Fibroblast of villous mesenchyme (primary cell): ENCODE results near the gene HUNK. TPM values are rescaled to one million over a fixed set of nuclear protein-coding genes. Genes with fewer than 3 reads are reported as not detected.
"Not testable (repeated sequence)": the region's sequence is repeated elsewhere in the genome, so short reads cannot be mapped to it uniquely, and the experiment has no call there.

Experiments used
- DNase-seq: peaks from one replicate; pipeline ENCODE4 v3.0.0-alpha.2; 2010; ENCODE audit warnings: low read depth
- H3K4me3 ChIP-seq: 2 replicates; pipeline ENCODE4 v1.5.1; 2011; ENCODE audit warnings: low read depth, mild to moderate bottlenecking, low read length
- CTCF ChIP-seq: IDR thresholded peaks from 2 replicates; pipeline ENCODE4 v1.5.1; 2012; ENCODE audit warnings: low read depth, mild to moderate bottlenecking, low read length; ENCODE audit not compliant: insufficient read depth
- total RNA-seq: library from RNA; depleted of rRNA; stranded (reverse); fragments of >200 nt; gene quantifications from 2 replicates; pipeline ENCODE4 v1.2.3, GENCODE V29; 2012

Gene HUNK
- total RNA-seq, 1 donor = 1.3 TPM

DNA sequence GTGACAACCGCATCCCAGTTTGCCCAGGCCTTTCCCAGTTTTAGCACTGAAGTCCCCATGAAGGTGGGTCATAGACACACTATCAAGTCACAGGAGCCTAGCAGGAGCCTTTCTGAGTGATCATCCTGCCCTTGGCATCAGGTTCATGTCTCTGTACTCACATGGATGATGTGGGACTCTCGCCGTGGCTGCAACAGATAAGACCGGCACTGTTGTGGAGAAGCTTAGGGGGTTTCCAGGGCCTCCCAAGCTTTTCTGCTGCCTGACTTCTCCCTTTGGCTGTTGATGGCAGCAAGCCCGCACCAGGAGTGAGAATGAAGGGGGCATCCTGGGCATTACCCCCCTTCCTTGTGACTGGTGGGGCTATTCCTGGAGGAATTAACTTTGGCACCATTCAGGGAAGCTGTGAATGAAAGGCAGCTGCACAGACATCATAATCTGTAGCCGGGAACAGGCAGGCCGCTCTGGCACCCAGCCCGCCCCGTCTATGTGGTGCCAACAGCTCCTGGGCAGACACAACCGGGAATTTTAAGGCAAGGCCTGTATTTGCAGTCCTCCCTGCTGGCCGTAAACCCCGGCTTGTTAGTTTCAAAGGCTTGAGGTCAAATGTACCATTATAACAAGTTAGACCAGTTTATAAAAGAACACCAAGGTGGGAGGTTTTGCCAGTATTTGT is 148.6 kb downstream of the HUNK start:
- no peak for DNase-seq
- TF ChIP-seq CTCF = no peak
- no peak overlapping the region for H3K4me3 ChIP-seq

GRCh38 chr21:32022146-32022545 is 149.3 kb downstream of the HUNK start:
- no peak for DNase-seq
- TF ChIP-seq CTCF = no peak
- no peak overlapping the region for H3K4me3 ChIP-seq

DNA sequence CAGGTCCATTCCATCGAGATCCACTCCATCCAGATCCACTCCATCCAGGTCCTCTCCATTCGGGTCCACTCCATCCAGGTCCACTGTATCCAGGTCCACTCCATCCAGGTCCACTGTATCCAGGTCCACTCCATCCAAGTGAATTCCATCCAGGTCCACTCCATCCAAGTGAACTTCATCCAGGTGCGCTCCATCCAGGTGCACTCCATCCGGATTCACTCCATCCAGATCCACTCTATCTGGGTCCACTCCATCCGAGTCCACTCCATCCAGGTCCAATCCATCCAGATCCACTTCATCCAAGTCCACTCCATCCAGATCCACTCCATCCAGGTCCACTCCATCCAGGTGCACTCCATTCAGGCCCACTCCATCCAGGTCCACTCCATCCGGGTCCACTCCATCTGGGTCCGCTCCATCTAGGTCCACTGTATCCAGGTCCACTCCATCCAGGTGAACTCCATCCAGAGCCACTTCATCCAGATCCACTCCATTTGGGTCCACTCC is 157.4 kb downstream of the HUNK start:
- TF ChIP-seq CTCF = no peak
- no peak for DNase-seq
- H3K4me3 ChIP-seq = no peak overlapping the region

- no peak for DNase-seq
- TF ChIP-seq CTCF = no peak
- H3K4me3 ChIP-seq = no peak overlapping the region
These were observed 162.0 kb downstream of the HUNK start for GRCh38 chr21:32034850-32035249.

DNA sequence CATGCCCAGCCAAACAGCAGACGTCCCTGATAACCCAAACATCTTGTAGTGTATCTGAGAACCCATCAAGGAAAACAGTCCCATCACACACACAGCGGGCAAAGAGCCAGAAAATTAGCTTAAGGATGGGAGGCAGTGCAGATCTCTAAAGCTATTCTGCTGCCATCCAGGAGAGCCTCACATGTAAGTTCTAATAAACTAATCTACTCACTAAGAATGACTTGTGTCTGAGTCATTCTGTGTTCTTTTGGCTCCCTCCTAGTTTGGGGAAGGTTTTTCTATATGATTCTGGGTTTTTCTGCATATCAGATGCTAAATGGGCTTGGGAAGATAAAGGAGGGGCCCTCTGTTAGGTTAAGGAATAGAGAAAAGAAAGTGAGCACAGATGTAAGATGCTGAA is 162.8 kb downstream of the HUNK start:
- no peak overlapping the region for H3K4me3 ChIP-seq
- no peak for DNase-seq
- TF ChIP-seq CTCF = no peak

- no peak overlapping the region for H3K4me3 ChIP-seq
- no peak for DNase-seq
- TF ChIP-seq CTCF = no peak
These were observed 163.9 kb downstream of the HUNK start for GRCh38 chr21:32036756-32037155.

- not testable (repeated sequence) for H3K4me3 ChIP-seq, DNase-seq
These were observed 165.9 kb downstream of the HUNK start for GRCh38 chr21:32038751-32039150.
